Small intestine (tissue), 7 donors: ENCODE results near the gene HNRNPF. TPM values are rescaled to one million over a fixed set of nuclear protein-coding genes. Genes with fewer than 3 reads are reported as not detected.
A peak's percentile ranks its signal among the peaks of the same experiment; 100 is the strongest.
"Not testable (repeated sequence)": the region's sequence is repeated elsewhere in the genome, so short reads cannot be mapped to it uniquely, and the experiment has no call there.

Source experiments
- DNase-seq, 2 donors: peaks; one replicate each; pipeline versions ENCODE4 v3.0.0 to v3.0.0-alpha.2; 2013
- FAIRE-seq: peaks from 2 replicates; lab custom pipeline; 2012; peaks lifted over from hg19 to GRCh38; lab: Jason Lieb, UNC
- H3K27ac ChIP-seq, 3 donors: one replicate each; pipeline ENCODE4 v1.5.1; 2013; ENCODE audit warnings: low read length in 2 of 3, mild to moderate bottlenecking in 2 of 3, control low read depth in 1 of 3, inconsistent platforms in 1 of 3, low read depth in 1 of 3, moderate library complexity in 1 of 3
- H3K27me3 ChIP-seq, 3 donors: one replicate each; pipeline ENCODE4 v1.6.1; 2013; ENCODE audit warnings: low read length in 3 of 3, inconsistent platforms in 1 of 3; ENCODE audit not compliant: control insufficient read depth in 3 of 3, insufficient read depth in 3 of 3
- H3K36me3 ChIP-seq, 3 donors: one replicate each; pipeline ENCODE4 v1.6.1; 2013; ENCODE audit warnings: low read length in 3 of 3, inconsistent platforms in 1 of 3, low read depth in 1 of 3, mild to moderate bottlenecking in 1 of 3, moderate library complexity in 1 of 3; ENCODE audit not compliant: control insufficient read depth in 3 of 3, insufficient read depth in 2 of 3
- H3K4me1 ChIP-seq, 3 donors: one replicate each; pipeline ENCODE4 v1.6.1; 2013; ENCODE audit warnings: low read length in 2 of 3, inconsistent platforms in 1 of 3, low read depth in 1 of 3, mild to moderate bottlenecking in 1 of 3, moderate library complexity in 1 of 3; ENCODE audit not compliant: control insufficient read depth in 3 of 3, insufficient read depth in 2 of 3
- H3K4me3 ChIP-seq, 3 donors: one replicate each; pipeline ENCODE4 v1.5.1; 2013; ENCODE audit warnings: low read length in 3 of 3, control low read depth in 1 of 3, inconsistent platforms in 1 of 3, low read depth in 1 of 3, mild to moderate bottlenecking in 1 of 3, moderate library complexity in 1 of 3
- H3K9me3 ChIP-seq, 2 donors: one replicate each; pipeline ENCODE4 v1.6.1; 2013; ENCODE audit warnings: low read depth in 1 of 2, low read length in 1 of 2; ENCODE audit not compliant: control insufficient read depth in 2 of 2, insufficient read depth in 1 of 2
- WGBS, 3 donors: extraction: QIAGEN DNeasy Blood & Tissue Kit; methylation state at CpG; one replicate each; pipeline ENCODE4 v1.1.7; 2013; 5-methylcytosine and 5-hydroxymethylcytosine counted together
- polyA plus RNA-seq, 4 donors: library from polyadenylated mRNA; stranded (reverse) in 3 of 4; unstranded in 1 of 4; fragments of 200-250 nt in 3 of 4; fragments of 120-200 nt in 1 of 4; gene quantifications; one replicate each; pipeline versions ENCODE4 v1.2.1 to v1.2.3, GENCODE V29; 2013
- donor health status: healthy with polysubstance abuse.
- donor health status: control.
- donor health status: control.
- donor health status: Bipolar disorder and iron deficiency.
- donor health status: healthy.

HNRNPF gene
- polyA plus RNA-seq, 4 donors: 138 to 241 (median 176) TPM

- H3K9me3 ChIP-seq: no peaks in the 10 kb centered on the region
- no peak for FAIRE-seq
- H3K4me1 ChIP-seq: peaks cover 15 to 42% (median 39%) of the 10 kb centered on the region in 3 donors
- no peaks in the 10 kb centered on the region for H3K27me3 ChIP-seq
- DNase-seq: no peak
- peak overlapping the region; percentile 88 to 93 (median 92) for H3K27ac ChIP-seq
- H3K4me3 ChIP-seq: no peak overlapping the region
- H3K36me3 ChIP-seq: peaks cover 4 to 35% (median 11%) of the 10 kb centered on the region in 3 donors
- 5 to 41% (median 30%) methylated on average over 2 of the region's 2 CpGs for WGBS, 3 donors
These were observed 10.1 kb downstream of the HNRNPF start for GRCh38 chr10:43398939-43399319.

DNA sequence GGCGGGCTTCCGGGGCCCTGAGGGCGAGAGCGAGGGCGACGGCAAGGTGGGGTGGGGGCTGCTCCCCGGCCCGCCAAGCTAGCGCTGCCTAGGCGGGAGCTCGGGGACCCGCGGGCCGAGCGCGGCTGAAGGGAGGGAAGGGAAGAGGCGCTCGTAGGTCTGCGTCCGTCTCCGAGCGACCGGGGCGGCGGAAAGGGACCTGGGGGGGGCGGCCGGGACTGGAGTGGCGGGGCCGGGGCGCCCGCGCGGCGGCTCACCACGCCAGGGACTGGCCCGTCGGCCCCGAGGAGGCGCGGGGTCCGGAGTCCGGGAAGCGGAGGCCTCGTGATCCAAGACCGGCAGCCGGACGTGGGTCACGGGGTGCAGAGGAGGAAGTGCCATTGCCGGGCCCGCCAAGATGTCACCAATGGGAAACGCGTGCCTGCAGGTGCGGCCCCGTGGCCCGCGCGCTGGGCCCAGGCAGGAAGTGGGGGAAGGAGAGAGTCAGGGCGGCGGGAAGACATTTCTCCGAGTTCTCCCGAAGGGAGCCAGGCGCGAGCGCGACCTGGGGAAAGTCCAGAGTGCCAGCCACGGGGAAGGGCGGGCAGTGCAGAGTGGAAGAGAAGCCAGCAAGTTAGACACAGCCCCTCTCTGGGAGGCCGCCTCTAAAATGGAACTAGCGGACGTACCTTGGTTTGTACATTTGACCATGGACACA is 11.9 kb downstream of the HNRNPF start:
- FAIRE-seq (no peak), DNase-seq (peak; percentile 96 to 98)
- H3K9me3 ChIP-seq: no peaks in the 10 kb centered on the region
- H3K4me1 ChIP-seq: peaks cover 9 to 43% (median 31%) of the 10 kb centered on the region in 3 donors
- H3K36me3 ChIP-seq: peaks cover 12 to 44% (median 15%) of the 10 kb centered on the region in 3 donors
- no peaks in the 10 kb centered on the region for H3K27me3 ChIP-seq
- H3K4me3 ChIP-seq: peak overlapping the region; percentile 64 to 77 (median 66)
- peak overlapping the region; percentile 92 to 100 (median 99) for H3K27ac ChIP-seq
- WGBS, 3 donors: 0 to 1% (median 0%) methylated on average over 37 to 70 of the region's 70 CpGs

GRCh38 chr10:43396061-43396927 is 12.7 kb downstream of the HNRNPF start:
- Histone ChIP-seq H3K27ac (peak overlapping the region; percentile 92 to 100 (median 99)), H3K27me3 (no peaks in the 10 kb centered on the region), H3K4me3 (peak overlapping the region; percentile 64 to 77 (median 66)), H3K4me1 (peaks cover 6 to 44% (median 26%) of the 10 kb centered on the region in 3 donors), H3K9me3 (no peaks in the 10 kb centered on the region), H3K36me3 (peaks cover 17 to 48% (median 20%) of the 10 kb centered on the region in 3 donors)
- WGBS, 3 donors: 0 to 3% (median 1%) methylated on average over 55 to 71 of the region's 71 CpGs
- peak; percentile 87 to 91 for DNase-seq
- no peak for FAIRE-seq

DNA sequence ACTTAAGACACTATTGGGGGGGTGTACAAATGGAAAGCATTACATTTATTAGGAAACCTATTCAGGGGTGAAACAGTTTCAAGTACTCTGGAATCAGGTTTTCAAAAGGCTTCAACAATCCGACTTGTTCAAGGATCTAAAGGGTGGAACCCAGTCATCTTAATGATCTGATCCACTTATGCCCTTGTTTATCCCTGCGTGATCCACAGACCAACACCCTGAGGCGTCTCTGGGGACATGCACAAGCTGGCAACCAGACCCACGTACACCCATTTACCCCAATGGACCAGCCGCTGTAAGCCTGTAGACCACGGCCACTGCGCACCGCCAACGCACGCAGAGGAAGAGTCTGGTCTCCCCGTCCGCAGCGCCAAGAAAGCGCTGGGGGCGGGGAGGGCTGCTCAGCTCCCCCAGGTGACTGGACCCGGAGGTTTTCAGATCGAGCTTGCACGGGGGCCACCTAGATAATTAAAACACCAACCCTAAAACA is 13.4 kb downstream of the HNRNPF start:
- H3K36me3 ChIP-seq: peaks cover 19 to 55% (median 23%) of the 10 kb centered on the region in 3 donors

DNA sequence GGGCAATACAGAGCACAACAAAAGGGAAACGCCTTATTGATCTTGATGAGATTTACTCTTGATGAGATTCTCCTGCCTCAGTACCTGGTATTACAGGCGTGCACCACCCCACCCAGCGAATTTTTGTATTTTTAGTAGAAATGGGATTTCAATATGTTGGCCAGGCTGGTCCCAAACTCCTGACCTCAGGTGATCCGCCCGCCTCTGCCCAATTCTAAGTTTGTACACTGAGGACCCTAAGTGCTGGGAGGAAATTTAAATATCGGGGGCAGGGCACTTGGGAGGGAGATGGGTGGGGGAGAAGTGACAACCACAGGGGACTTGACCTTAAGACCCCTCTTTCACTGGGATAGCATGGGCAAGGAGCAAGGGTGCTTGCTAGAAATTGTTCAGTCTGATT is 14.1 kb downstream of the HNRNPF start:
- DNase-seq: no peak
- peaks cover 5 to 42% (median 24%) of the 10 kb centered on the region in 3 donors for H3K4me1 ChIP-seq
- no peaks in the 10 kb centered on the region for H3K27me3 ChIP-seq
- peaks cover 25 to 59% (median 25%) of the 10 kb centered on the region in 3 donors for H3K36me3 ChIP-seq
- H3K9me3 ChIP-seq: no peaks in the 10 kb centered on the region
- peak overlapping the region; percentile 92 to 100 (median 99) for H3K27ac ChIP-seq
- FAIRE-seq: no peak
- H3K4me3 ChIP-seq: peak overlapping the region in 2 of 3 donors; percentile 64 to 77
- 42 to 65% (median 48%) methylated on average over 5 to 6 of the region's 6 CpGs for WGBS, 3 donors

More for the DNA sequence above, 13.4 kb downstream of the HNRNPF start:
- H3K4me3 ChIP-seq: peak overlapping the region; percentile 64 to 77 (median 66)
- peaks cover 6 to 44% (median 26%) of the 10 kb centered on the region in 3 donors for H3K4me1 ChIP-seq
- H3K9me3 ChIP-seq: no peaks in the 10 kb centered on the region
- DNase-seq (no peak), FAIRE-seq (no peak)
- H3K27ac ChIP-seq: peak overlapping the region; percentile 92 to 100 (median 99)
- no peaks in the 10 kb centered on the region for H3K27me3 ChIP-seq
- WGBS, 3 donors: 2 to 9% (median 5%) methylated on average over 18 of the region's 18 CpGs

DNA sequence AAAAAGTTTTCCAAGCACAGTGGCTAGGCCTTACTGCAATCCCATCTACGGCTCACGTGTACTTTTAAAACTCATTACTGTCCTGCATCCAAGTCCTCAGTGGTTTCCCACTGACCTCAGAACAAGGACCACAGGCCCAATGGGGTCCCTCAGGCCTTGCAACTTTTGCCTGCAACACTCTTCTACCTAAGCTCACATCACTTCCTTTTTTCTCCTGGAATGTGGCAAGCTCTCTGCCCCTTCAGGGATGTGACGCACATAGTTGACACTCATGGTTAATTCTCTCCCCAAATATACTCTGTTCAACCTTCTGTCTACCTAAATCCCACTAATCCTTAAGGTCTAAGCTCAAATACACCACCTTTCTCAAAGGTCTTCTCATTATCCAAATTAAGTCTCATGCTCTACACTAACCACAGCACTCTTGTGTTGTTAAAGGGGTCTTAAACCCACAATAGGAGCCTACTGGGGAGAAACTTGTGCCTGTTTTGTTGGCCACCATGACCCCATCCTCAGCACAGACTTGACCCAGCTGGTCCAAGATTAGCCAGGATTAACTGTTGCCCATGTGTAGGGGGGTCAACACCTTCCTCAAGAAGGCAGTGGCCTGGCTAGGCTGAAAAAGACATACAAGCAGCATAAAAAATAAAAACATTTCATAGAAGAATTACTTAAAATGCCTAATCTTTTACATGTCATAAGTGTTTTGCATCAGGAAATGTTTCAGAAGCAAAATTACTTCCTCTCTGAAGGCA is 15.2 kb downstream of the HNRNPF start:
- FAIRE-seq: no peak
- H3K27ac ChIP-seq: peak overlapping the region in 1 of 3 donors; percentile 37
- no peaks in the 10 kb centered on the region for H3K27me3 ChIP-seq
- H3K4me1 ChIP-seq: peaks cover 5 to 31% (median 17%) of the 10 kb centered on the region in 3 donors
- no peak for DNase-seq
- 83 to 91% (median 84%) methylated on average over 3 of the region's 3 CpGs for WGBS, 3 donors
- peaks cover 25 to 62% (median 26%) of the 10 kb centered on the region in 3 donors for H3K36me3 ChIP-seq
- no peak overlapping the region for H3K4me3 ChIP-seq
- H3K9me3 ChIP-seq: no peaks in the 10 kb centered on the region

DNA sequence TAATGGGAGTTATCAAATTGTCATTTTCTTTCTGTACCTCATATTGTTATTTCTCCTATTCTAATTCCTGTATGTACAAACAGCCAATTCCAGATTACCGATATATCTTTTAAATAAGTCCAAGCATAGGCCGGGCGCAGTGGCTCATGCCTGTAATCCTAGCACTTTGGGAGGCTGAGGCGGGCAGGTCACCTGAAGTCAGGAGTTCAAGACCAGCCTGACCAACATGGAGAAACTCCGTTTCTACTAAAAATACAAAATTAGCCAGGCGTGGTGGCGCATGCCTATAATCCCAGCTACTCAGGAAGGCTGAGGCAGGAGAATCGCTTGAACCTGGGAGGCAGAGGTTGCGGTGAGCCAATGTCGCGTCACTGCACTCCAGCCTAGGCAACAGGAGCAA is 15.8 kb downstream of the HNRNPF start:
- H3K9me3 ChIP-seq, DNase-seq, H3K27ac ChIP-seq, FAIRE-seq, H3K4me3 ChIP-seq, H3K27me3 ChIP-seq: not testable (repeated sequence)
- 90 to 93% (median 91%) methylated on average over 11 of the region's 11 CpGs for WGBS, 3 donors
- H3K4me1 ChIP-seq: peaks cover 4 to 25% (median 17%) of the 10 kb centered on the region in 3 donors
- H3K36me3 ChIP-seq: peaks cover 29 to 63% (median 30%) of the 10 kb centered on the region in 3 donors
